AG08396 (cell line): ENCODE data around the gene GULP1.
A peak's percentile ranks its signal among the peaks of the same experiment; 100 is the strongest.

Source experiments
- DNase-seq: peaks from one replicate; pipeline ENCODE4 v3.0.0; 2012; ENCODE audit warnings: low spot score, mixed read lengths

GULP1 gene

DNA sequence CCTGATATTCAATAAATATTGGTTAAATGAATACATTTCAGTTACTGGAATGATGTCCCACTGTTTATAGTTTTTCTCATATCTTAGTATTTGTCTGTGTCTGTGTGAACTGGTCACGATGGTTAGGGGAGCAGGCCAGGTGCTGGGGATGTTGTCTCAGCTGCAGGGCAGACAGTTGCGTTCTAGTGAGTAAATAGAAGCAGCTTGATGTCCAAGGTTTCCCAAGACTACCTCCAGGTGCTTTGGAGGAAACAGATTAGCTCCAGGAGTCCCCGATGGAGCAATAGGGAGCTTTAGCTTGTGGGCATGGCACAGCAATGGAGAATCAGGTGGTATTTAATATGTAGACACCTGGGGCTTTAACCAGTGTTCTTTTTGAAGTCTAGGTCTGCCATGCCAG is 75.5 kb downstream of the GULP1 start:
- no peak for DNase-seq

- DNase-seq = peak; percentile 36
These were observed 77.7 kb downstream of the GULP1 start for GRCh38 chr2:188369365-188369764.

DNA sequence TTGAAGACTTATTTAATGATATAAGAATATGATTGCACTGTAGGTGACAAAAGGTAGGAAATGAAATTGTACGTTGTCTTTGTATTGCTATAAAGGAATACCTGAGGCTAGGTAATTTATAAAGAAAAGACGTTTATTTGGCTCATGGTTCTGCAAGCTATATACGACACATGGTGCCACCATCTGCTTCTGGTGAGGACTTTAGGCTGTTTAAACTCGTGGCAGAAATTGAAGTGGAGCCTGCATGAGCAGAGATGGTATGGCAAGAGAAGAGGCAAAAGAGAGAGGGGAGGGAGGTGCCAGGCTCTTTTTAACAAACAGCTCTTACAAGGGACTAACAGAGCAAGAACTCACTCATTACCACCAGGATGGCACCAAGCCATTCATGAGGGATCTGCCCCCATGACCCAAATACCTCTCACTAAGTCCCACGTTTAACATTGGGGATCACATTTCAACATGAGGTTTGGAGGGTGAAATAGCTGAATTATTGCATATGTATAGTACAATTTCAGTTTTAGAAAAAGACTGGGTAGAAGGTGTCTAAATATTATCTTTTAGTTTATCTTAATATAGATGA is 86.8 kb downstream of the GULP1 start:
- no peak for DNase-seq

DNA sequence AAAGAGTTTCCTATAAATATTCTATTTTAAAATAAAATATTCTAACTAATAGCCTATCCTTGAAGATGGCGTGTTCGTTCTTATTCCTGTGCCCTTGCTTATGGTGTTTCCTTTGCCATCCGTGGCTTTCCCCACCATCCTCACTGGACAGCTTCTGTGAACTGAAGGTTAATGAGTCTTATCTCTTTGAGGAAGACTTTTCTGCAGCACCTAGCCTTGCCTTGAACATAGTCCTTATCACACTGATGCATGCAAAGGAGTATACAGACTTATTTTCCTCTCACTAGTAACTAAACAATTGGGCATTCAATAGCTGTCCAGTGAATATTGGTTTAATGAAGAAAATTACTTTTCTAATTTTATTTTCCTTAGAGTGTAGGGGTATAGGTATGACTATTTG is 88.1 kb downstream of the GULP1 start:
- no peak for DNase-seq

- DNase-seq = no peak
These were observed 88.6 kb downstream of the GULP1 start for GRCh38 chr2:188380280-188380679.

GRCh38 chr2:188381614-188382013 is 89.9 kb downstream of the GULP1 start:
- DNase-seq = peak; percentile 17

DNA sequence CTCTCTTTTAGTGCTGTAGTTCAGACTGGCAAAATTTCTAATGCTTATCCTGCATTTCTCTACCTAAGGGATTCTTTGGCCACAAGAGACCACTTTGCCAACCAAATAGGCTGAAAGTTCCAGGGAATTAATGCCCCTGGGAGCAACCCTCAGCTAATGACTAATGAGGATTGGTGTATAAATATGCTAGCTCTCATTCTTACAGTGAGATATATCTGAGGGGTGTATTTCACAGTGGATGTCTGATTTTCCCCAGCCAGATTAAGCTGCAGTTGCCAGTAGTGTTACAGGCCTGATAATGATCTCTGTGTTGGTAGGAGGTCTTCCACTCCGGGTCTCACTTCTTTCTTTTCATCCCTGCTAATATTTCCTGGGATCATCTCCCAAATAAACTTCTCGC is 90.4 kb downstream of the GULP1 start:
- no peak for DNase-seq

- no peak for DNase-seq
These were observed 91.5 kb downstream of the GULP1 start for GRCh38 chr2:188383158-188383557.

DNA sequence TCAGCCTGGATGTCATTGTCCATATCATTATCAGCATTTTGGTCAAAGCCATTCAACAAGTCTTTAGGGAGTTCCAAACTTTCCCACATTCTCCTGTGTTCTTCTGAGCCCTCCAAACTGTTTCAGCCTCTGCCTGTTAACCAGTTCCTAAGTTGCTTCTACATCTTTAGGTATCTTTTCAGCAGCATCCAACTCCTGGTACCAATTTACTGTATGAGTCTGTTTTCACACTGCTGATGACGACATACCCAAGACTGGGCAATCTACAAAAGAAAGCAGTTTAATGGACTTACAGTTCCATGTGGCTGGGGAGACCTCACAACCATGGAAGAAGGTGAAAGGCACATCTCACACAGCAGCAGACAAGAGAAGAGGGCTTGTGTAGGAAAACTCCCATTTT is 94.2 kb downstream of the GULP1 start:
- no peak for DNase-seq

GRCh38 chr2:188388831-188389230 is 97.2 kb downstream of the GULP1 start:
- DNase-seq = no peak

DNA sequence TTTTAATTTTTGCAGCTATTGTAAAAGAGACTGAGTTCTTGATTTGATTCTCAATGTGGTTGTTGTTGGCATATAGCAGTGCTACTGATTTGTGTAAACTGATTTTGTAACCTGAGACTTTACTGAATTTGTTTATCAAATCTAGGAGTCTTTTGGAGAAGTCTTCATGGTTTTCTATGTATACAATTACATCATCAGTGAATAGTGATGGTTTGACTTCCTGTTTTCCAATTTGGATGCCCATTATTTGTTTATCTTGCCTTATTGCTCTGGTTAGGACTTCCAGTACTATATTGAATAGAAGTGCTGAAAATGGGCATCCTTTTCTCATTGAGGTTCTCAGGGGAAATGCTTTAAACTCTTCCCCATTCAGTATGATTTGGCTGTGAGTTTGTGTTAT is 99.7 kb downstream of the GULP1 start:
- DNase-seq = no peak

DNA sequence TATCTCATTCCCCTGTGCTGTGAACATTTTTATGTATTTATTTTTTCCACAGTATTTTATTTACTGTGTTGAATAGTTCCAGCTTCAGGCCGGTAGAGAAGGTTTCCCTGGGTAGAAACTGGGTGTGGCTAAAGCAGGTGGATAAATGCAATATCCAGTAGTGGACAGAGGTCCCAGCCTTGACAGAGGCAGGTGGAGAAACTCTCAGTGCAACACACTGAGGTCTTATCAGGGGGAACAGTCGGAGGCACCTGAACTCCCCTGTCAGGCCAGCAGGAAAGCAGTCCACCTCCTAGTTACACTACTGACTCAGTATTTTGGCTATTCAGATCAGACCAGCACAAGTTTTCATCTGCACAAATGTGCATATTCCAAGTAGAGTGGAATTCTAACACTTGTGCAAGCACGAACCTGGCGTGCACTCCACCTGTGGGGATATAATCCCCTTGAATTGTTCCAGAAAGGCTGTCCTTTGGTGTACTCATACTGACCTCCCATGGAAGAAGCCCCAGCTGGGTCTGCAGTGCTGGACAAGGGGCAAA is 103.3 kb downstream of the GULP1 start:
- no peak for DNase-seq

- DNase-seq = no peak
These were observed 104.4 kb downstream of the GULP1 start for GRCh38 chr2:188395903-188396689.

DNA sequence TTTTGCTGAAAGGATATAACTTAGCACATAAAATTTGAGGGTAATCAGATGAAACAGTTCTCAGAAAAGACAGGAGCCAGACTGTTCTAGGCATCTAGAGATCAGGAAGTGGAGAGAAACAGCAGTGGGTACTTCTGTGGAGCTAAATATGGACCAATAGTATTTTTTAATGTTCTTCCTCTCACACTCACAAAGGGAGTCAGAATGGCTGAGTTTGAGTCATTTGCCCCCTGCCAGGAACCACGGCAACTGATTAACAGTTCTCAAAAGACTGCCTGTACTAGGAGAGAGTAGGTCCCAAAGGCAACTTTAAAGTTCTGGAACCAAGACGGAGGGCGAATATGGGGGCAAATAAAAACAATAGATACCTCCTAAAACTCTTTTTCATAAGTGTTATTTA is 107.5 kb downstream of the GULP1 start:
- DNase-seq = no peak

DNA sequence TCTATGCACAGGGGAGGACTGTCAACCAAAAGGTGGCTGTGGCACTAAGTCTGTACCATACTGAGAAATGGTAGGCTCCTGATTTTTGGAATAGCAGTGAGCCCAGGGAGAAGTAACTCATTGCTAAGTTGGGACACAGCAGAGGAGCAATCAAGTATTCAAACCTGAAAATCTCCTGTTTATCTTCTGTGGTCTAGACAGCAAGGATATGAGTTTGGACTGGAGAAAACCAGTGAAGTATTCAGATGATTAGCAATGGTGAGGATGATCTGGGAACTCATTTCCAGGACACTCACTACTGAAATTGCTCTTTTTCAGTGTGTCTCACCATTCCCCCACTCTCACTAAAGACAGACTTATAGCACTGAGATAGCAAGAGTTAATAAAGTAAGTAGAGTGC is 112.0 kb downstream of the GULP1 start:
- DNase-seq = no peak

DNA sequence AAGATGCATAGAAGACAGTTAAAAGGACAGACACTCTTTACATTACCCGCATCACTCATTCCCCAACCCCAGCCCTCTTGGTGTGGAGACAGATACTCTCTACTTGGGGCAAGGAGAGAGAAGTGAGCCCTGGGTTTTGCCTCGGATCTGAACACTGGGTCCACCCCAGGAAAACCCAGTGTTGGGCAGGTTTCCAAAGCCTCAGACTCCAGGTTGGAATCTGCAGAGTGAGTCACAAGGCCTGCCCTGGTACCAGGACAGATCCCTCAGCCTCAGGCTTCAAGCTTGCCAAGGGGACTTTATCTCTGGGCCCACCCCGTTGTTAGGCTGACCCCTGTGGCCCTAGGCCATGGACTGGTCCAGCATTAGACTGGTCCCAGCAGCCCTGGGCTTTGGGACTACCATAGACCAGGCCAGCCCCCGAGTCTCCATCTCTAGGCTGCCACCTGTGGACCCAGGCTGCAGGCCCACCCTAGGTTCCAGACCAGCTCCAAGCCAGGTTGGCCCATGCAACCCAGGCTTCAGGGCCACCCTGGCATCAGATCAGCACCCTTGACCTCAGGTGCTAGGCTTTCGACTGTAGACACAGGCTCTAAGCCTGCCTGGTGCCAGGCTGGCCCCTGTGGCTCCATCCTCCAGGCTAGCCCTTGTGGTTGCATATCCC is 112.8 kb downstream of the GULP1 start:
- peak; percentile 22 for DNase-seq

DNA sequence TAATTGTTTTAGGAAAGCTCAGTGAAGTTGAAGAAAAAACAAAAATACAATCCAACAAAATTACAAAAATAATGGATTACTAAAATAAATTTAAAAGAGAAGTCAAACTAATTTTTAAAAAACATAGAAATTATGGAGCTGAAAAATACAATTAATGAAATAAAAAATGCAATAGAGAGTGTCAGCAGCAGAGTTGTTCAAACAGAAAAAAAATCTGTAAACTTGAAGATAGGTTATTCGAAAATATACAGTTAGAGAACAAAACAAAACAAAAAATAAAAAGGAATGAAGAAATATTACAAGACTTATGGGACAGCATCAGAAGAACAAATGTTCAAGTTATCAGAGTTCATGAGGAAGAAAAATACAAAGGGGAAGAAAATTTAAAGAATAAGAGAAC is 114.7 kb downstream of the GULP1 start:
- no peak for DNase-seq

- no peak for DNase-seq
These were observed 119.0 kb downstream of the GULP1 start for GRCh38 chr2:188410504-188411235.

- DNase-seq = no peak
These were observed 120.5 kb downstream of the GULP1 start for GRCh38 chr2:188412190-188412589.

GRCh38 chr2:188414411-188414810 is 122.7 kb downstream of the GULP1 start:
- DNase-seq = no peak

GRCh38 chr2:188414869-188415753 is 123.4 kb downstream of the GULP1 start:
- DNase-seq = no peak

DNA sequence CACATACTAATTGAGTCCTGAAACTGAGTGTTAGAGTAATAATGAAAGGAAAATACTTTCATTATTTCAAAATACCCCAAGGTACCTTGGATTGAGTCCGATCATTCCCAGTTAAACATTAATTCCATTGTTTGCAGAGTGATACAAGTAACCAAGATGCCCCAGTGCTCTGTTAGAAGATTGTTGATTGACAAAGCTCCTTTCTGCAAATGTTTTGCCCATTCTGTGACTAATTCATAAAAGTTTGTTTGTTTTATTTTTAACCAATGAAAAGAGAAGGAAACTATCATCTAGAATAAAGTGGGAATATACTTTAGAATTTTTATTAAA is 124.0 kb downstream of the GULP1 start:
- no peak for DNase-seq
